ENCODE data around the gene USP54.

DNA sequence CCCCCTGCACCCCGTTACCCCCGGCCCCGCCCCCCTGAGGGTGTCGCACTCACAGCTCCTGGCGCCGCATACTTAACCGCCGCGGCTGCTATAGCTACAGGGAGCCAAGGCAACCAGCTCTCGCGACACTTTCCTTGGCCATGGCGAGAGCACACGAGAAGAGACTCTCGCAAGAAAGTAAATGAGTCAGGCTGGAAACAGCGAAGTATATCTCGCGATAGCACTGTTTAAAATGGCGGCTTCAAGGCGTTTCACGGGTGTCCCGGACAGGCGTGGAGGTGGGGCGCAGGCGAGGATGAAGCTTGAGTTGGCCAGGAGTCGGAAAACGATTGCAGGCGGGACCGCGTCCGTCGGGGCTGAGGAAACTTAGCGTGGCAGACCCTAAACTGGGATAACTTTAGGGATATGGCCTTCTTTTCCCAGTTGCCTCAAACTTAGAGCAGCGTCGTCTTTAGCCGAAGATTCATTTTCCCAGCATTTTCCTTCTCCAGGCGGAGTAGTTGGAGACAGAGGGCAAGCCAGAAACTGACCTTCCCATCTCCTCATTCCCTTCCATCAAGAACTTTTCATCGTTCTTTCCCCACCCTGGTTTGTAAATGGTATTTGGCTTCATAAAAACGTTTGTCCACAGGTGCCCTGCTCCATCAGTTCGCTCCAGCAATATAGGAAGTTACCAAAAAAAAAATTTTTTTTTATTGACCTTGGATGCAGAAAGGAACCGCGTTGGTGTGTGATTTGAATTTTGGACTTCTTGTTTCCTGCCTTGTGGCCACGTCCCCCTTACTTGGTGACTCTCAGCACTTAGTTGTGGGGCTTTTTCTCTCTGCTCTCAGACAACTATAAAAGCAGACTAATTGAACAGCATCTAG lies 35.0 kb upstream of the USP54 start:
- peak in 1 of 2 donors; percentile 72 for TF ChIP-seq POLR2A (IDR thresholded peaks at IDR 0.05)
- TF ChIP-seq, protein P1, sequence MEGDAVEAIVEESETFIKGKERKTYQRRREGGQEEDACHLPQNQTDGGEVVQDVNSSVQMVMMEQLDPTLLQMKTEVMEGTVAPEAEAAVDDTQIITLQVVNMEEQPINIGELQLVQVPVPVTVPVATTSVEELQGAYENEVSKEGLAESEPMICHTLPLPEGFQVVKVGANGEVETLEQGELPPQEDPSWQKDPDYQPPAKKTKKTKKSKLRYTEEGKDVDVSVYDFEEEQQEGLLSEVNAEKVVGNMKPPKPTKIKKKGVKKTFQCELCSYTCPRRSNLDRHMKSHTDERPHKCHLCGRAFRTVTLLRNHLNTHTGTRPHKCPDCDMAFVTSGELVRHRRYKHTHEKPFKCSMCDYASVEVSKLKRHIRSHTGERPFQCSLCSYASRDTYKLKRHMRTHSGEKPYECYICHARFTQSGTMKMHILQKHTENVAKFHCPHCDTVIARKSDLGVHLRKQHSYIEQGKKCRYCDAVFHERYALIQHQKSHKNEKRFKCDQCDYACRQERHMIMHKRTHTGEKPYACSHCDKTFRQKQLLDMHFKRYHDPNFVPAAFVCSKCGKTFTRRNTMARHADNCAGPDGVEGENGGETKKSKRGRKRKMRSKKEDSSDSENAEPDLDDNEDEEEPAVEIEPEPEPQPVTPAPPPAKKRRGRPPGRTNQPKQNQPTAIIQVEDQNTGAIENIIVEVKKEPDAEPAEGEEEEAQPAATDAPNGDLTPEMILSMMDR (IDR thresholded peaks at IDR 0.05): no peak
